HepG2 (cell line): ENCODE measurements around the gene SLX9. TPM values are rescaled to one million over a fixed set of nuclear protein-coding genes. Genes with fewer than 3 reads are reported as not detected.

ENCODE experiments used
- ATAC-seq: fragments of 200-7000 bp; cut with Tn5 transposase; 3 replicates; pipeline ENCODE4 v1.9.1; 2020; ENCODE audit warnings: mild to moderate bottlenecking, moderate library complexity
- BruUV-seq: library from RNA; stranded (reverse); fragments of 400-500 nt; replicated peaks from 2 replicates; lab custom pipeline; 2021; lab: Mats Ljungman, UMichigan
- CTCF ChIA-PET: fragments of 300-600 bp; formaldehyde crosslinking; extraction: SDS; loops from one replicate; lab custom pipeline; 2021; ENCODE audit warnings: low total read pairs, inconsistent platforms, low intra/inter-chr PET ratio; lab: Yijun Ruan, JAX
- POLR2A ChIA-PET: fragments of 350-600 bp; sonication (Branson Sonifier 250); formaldehyde crosslinking; loops from one replicate; lab custom pipeline; 2020; ENCODE audit warnings: antibody characterized with exemption, inconsistent platforms; lab: Yijun Ruan, JAX
- DNase-seq: peaks from one replicate; pipeline ENCODE4 v3.0.0-alpha.2; 2015; ENCODE audit warnings: low spot score
- FAIRE-seq: peaks from 3 replicates; lab custom pipeline; 2011; peaks lifted over from hg19 to GRCh38; lab: Jason Lieb, UNC
- H2AFZ ChIP-seq: one replicate; pipeline ENCODE4 v1.6.1; 2011; ENCODE audit warnings: low read length, inconsistent platforms
- H3K27ac ChIP-seq: fragments of 300-600 bp; 3 replicates; pipeline ENCODE4 v1.8.0; 2011; ENCODE audit warnings: mixed run types, mild to moderate bottlenecking, mixed read lengths, low read length, inconsistent platforms; ENCODE audit not compliant: insufficient read depth; ENCODE audit errors: extremely low read length
- H3K27me3 ChIP-seq, 2 experiments: fragments of 200-600 bp in 1 of 2; 2 replicates in 1 of 2; 3 replicates in 1 of 2; pipeline versions ENCODE4 v1.6.0 to v1.8.0; 2011; ENCODE audit warnings: low read length in 2 of 2, mild to moderate bottlenecking in 2 of 2, moderate library complexity in 2 of 2, inconsistent platforms in 1 of 2; ENCODE audit not compliant: insufficient read depth in 2 of 2, control insufficient read depth in 1 of 2
- H3K36me3 ChIP-seq, 2 experiments: fragments of 200-600 bp in 1 of 2; replicated peaks in 1 of 2; 2 replicates in 1 of 2; 3 replicates in 1 of 2; pipeline versions ENCODE4 v1.5.1 to v1.8.0; 2011; ENCODE audit warnings: low read length in 2 of 2, inconsistent platforms in 1 of 2; ENCODE audit not compliant: insufficient read depth in 2 of 2, control insufficient read depth in 1 of 2
- H3K4me1 ChIP-seq: 2 replicates; pipeline ENCODE4 v1.5.1; 2012; ENCODE audit warnings: low read length, inconsistent platforms; ENCODE audit not compliant: insufficient read depth
- H3K4me2 ChIP-seq: 2 replicates; pipeline ENCODE4 v1.6.0; 2011; ENCODE audit warnings: low read depth, low read length, inconsistent platforms
- H3K4me3 ChIP-seq, 3 experiments: fragments of 200-600 bp in 1 of 3; sonication (generic), shearing (Covaris generic) in 1 of 3; replicated peaks in 1 of 3; 2 replicates each; pipeline ENCODE4 v1.5.1; 2011 to 2016; ENCODE audit warnings: low read length in 3 of 3, inconsistent platforms in 2 of 3, low read depth in 2 of 3, mild to moderate bottlenecking in 2 of 3, control low read depth in 1 of 3, mixed read lengths in 1 of 3; ENCODE audit not compliant: insufficient read depth in 1 of 3
- H3K79me2 ChIP-seq: one replicate; pipeline ENCODE4 v1.6.1; 2011; ENCODE audit warnings: low read length, inconsistent platforms; ENCODE audit not compliant: insufficient read depth
- H3K9ac ChIP-seq: 2 replicates; pipeline ENCODE4 v1.6.0; 2011; ENCODE audit warnings: mild to moderate bottlenecking, low read depth, low read length, inconsistent platforms; ENCODE audit not compliant: insufficient read depth
- H3K9me3 ChIP-seq: 2 replicates; pipeline ENCODE4 v1.5.1; 2012; ENCODE audit warnings: mild to moderate bottlenecking, low read length
- H4K20me1 ChIP-seq: 2 replicates; pipeline ENCODE4 v1.6.0; 2011; ENCODE audit warnings: inconsistent platforms, mild to moderate bottlenecking, low read length, moderate library complexity; ENCODE audit not compliant: insufficient read depth
- ARID5B ChIP-seq: IDR thresholded peaks from 2 replicates; pipeline ENCODE4 v1.4.0; 2020; ENCODE audit warnings: mild to moderate bottlenecking, missing genetic modification reagents
- KMT2A ChIP-seq: sonication (generic); formaldehyde crosslinking; IDR thresholded peaks from 2 replicates; pipeline ENCODE4 v1.4.0; 2020; ENCODE audit warnings: missing genetic modification reagents
- ZFY ChIP-seq: sonication (generic); formaldehyde crosslinking; IDR thresholded peaks from 2 replicates; pipeline ENCODE4 v1.4.0; 2020; ENCODE audit warnings: missing genetic modification reagents
- ZNF207 ChIP-seq: fragments of 450-650 bp; IDR thresholded peaks from 2 replicates; pipeline ENCODE4 v1.6.1; 2016; ENCODE audit warnings: antibody characterized with exemption, borderline replicate concordance
- ZNF230 ChIP-seq: sonication (generic); formaldehyde crosslinking; IDR thresholded peaks from 2 replicates; pipeline ENCODE4 v1.4.0; 2020; ENCODE audit warnings: mild to moderate bottlenecking, missing genetic modification reagents
- ZNF350 ChIP-seq: sonication (generic); formaldehyde crosslinking; IDR thresholded peaks from 2 replicates; pipeline ENCODE4 v1.4.0; 2020; ENCODE audit warnings: mild to moderate bottlenecking, low read depth, missing genetic modification reagents, borderline replicate concordance
- ZSCAN30 ChIP-seq: sonication (generic); formaldehyde crosslinking; IDR thresholded peaks from 2 replicates; pipeline ENCODE4 v1.5.0; 2020; ENCODE audit warnings: mild to moderate bottlenecking, missing genetic modification reagents
- WGBS: methylation state at CpG from one replicate; pipeline ENCODE4 v1.1.6; 2017; ENCODE audit warnings: low lambda C conversion rate; 5-methylcytosine and 5-hydroxymethylcytosine counted together
- in situ Hi-C: cut with HindIII; loops from 2 replicates; pipeline ENCODE4 v1.10.0; 2017; ENCODE audit warnings: low pct_unique_long_range_greater_than_20kb; ENCODE audit not compliant: extremely low pct_ligation_motif_present
- intact Hi-C: fragments of 100-400 bp; cut with micrococcal nuclease; formaldehyde crosslinking; loops from one replicate; pipeline ENCODE4 v1.10.0; 2022; ENCODE audit not compliant: unreplicated experiment
- polyA plus RNA-seq, 8 experiments: library from polyadenylated mRNA; depleted of rRNA in 3 of 8; stranded (reverse) in 7 of 8; unstranded in 1 of 8; fragments of >200 nt; fragmentation: Illumina TruSeq in 4 of 8; extraction: Trizol in 4 of 8; gene quantifications; 2 replicates each; pipeline versions ENCODE4 v1.2.1 to v1.2.3, GENCODE V29; 2011 to 2016; ENCODE audit warnings: low read depth in 4 of 8, missing spikeins in 1 of 8, mixed read lengths in 1 of 8; ENCODE audit not compliant: insufficient read depth in 1 of 8
- total RNA-seq, 5 experiments: library from RNA; depleted of rRNA; stranded (reverse); fragments of >200 nt; fragmentation: Illumina TruSeq; extraction: Trizol; gene quantifications; 2 replicates each; pipeline ENCODE4 v1.2.3, GENCODE V29; 2016; ENCODE audit warnings: low read depth in 1 of 5

SLX9 gene
- total and polyA plus RNA-seq, 2 of the 13 experiments (the other 11 are each of a cell fraction or from before 2014, with no cell fraction given) = 21.0 to 47.1 TPM

- Histone ChIP-seq H3K27me3 (no peaks in the 10 kb centered on the region), H3K9me3 (no peaks in the 10 kb centered on the region), H3K4me3 (no peak overlapping the region), H3K9ac (no peak overlapping the region), H2AFZ (no peak overlapping the region), H3K79me2 (peaks cover 37% of the 10 kb centered on the region), H4K20me1 (peaks cover 12% of the 10 kb centered on the region; the same call in 1 of the 2 replicates), H3K4me1 (no peaks in the 10 kb centered on the region), H3K27ac (no peak overlapping the region), H3K36me3 (peaks cover 34 to 81% of the 10 kb centered on the region in 2 experiments), H3K4me2 (no peak overlapping the region)
- DNase-seq = no peak
- ChIA-PET POLR2A (no interaction called here), CTCF (no interaction called here)
- in situ Hi-C loops = no loop called here
- ATAC-seq = peak; percentile 22; the same call in 2 of the 3 replicates
- TF ChIP-seq ARID5B (CRISPR knock-in tag) (no peak), ZNF350 (no peak), ZFY (CRISPR knock-in tag) (no peak), ZNF230 (CRISPR knock-in tag) (no peak), ZNF207 (no peak), ZSCAN30 (CRISPR knock-in tag) (no peak), KMT2A (CRISPR knock-in tag) (no peak)
- 96% methylated on average over 11 of the region's 28 CpGs for WGBS
- intact Hi-C loops = no loop called here
- no peak for FAIRE-seq
- BruUV-seq = no TSS peak
Observed at GRCh38 chr21:44958471-44959191, 18.8 kb downstream of the SLX9 start.
